ENCODE results near the gene ASMTL. TPM values are rescaled to one million over a fixed set of nuclear protein-coding genes. Genes with fewer than 3 reads are reported as not detected.
"Not testable (repeated sequence)": the region's sequence is repeated elsewhere in the genome, so short reads cannot be mapped to it uniquely, and the experiment has no call there.

Gene ASMTL
- polyA plus RNA-seq, 4 donors = 35.1 to 51.5 (median 41.8) TPM

GRCh38 chrX:1483843-1484637 lies 31.3 kb upstream of the ASMTL start:
- no peak for DNase-seq (ENCODE audit: low read depth in 4 of 4, low spot score in 3 of 4)

- DNase-seq (ENCODE audit: low read depth in 4 of 4, low spot score in 3 of 4) = not testable (repeated sequence)
These were observed 29.8 kb upstream of the ASMTL start for GRCh38 chrX:1482530-1482928.

- peak in 2 of 4 donors; percentile 30 to 42 for DNase-seq (ENCODE audit: low read depth in 4 of 4, low spot score in 3 of 4)
These were observed 29.2 kb upstream of the ASMTL start for GRCh38 chrX:1481636-1482529.

GRCh38 chrX:1480082-1480785 lies 27.5 kb upstream of the ASMTL start:
- no peak for DNase-seq (ENCODE audit: low read depth in 4 of 4, low spot score in 3 of 4)

GRCh38 chrX:1477801-1478458 lies 25.2 kb upstream of the ASMTL start:
- DNase-seq (ENCODE audit: low read depth in 4 of 4, low spot score in 3 of 4) = no peak

GRCh38 chrX:1477229-1477628 lies 24.5 kb upstream of the ASMTL start:
- no peak for DNase-seq (ENCODE audit: low read depth in 4 of 4, low spot score in 3 of 4)

- no peak for DNase-seq (ENCODE audit: low read depth in 4 of 4, low spot score in 3 of 4)
These were observed 24.0 kb upstream of the ASMTL start for GRCh38 chrX:1476682-1477081.

- no peak for DNase-seq (ENCODE audit: low read depth in 4 of 4, low spot score in 3 of 4)
These were observed 23.2 kb upstream of the ASMTL start for GRCh38 chrX:1475881-1476280.

- DNase-seq (ENCODE audit: low read depth in 4 of 4, low spot score in 3 of 4) = no peak
These were observed 22.8 kb upstream of the ASMTL start for GRCh38 chrX:1475481-1475880.

GRCh38 chrX:1474593-1474992 lies 21.9 kb upstream of the ASMTL start:
- not testable (repeated sequence) for DNase-seq (ENCODE audit: low read depth in 4 of 4, low spot score in 3 of 4)

GRCh38 chrX:1472975-1473374 lies 20.3 kb upstream of the ASMTL start:
- DNase-seq (ENCODE audit: low read depth in 4 of 4, low spot score in 3 of 4) = no peak

GRCh38 chrX:1468250-1468772 lies 15.6 kb upstream of the ASMTL start:
- no peak for DNase-seq (ENCODE audit: low read depth in 4 of 4, low spot score in 3 of 4)

- DNase-seq (ENCODE audit: low read depth in 4 of 4, low spot score in 3 of 4) = no peak
These were observed 14.4 kb upstream of the ASMTL start for GRCh38 chrX:1466971-1467561.

GRCh38 chrX:1466232-1466661 lies 13.5 kb upstream of the ASMTL start:
- DNase-seq (ENCODE audit: low read depth in 4 of 4, low spot score in 3 of 4) = no peak

- DNase-seq (ENCODE audit: low read depth in 4 of 4, low spot score in 3 of 4) = no peak
These were observed 12.8 kb upstream of the ASMTL start for GRCh38 chrX:1465286-1466231.

- DNase-seq (ENCODE audit: low read depth in 4 of 4, low spot score in 3 of 4) = no peak
These were observed 12.2 kb upstream of the ASMTL start for GRCh38 chrX:1464971-1465285.

GRCh38 chrX:1464041-1464970 lies 11.6 kb upstream of the ASMTL start:
- DNase-seq (ENCODE audit: low read depth in 4 of 4, low spot score in 3 of 4) = no peak

- no peak for DNase-seq (ENCODE audit: low read depth in 4 of 4, low spot score in 3 of 4)
These were observed 10.9 kb upstream of the ASMTL start for GRCh38 chrX:1463581-1463980.
